Measurements from ENCODE around the gene RUNX3. TPM values are rescaled to one million over a fixed set of nuclear protein-coding genes. Genes with fewer than 3 reads are reported as not detected.

RUNX3 gene
- total and polyA plus RNA-seq, 4 donors, result 0.43 to 1.1 (median 0.88) TPM

- H3K27ac ChIP-seq (ENCODE audit: low read depth in 1 of 2, low read length in 2 of 2), result no peak overlapping the region
- 76% methylated on average over 5 of the region's 5 CpGs for WGBS
- no peak overlapping the region for H3K4me3 ChIP-seq (ENCODE audit: low read depth in 1 of 3, low read length in 3 of 3)
- no peak for DNase-seq (ENCODE audit: low spot score)
- H3K36me3 ChIP-seq (ENCODE audit: control insufficient read depth in 4 of 4, insufficient read depth in 3 of 4, low read depth in 1 of 4, low read length in 3 of 4), result no peaks in the 10 kb centered on the region
- H3K9ac ChIP-seq (ENCODE audit: low read depth in 1 of 2, low read length in 2 of 2), result no peak overlapping the region
- no peaks in the 10 kb centered on the region for H3K4me1 ChIP-seq (ENCODE audit: control insufficient read depth in 4 of 4, insufficient read depth in 4 of 4, low read length in 3 of 4)
- no peaks in the 10 kb centered on the region for H3K27me3 ChIP-seq (ENCODE audit: control insufficient read depth in 4 of 4, insufficient read depth in 4 of 4, low read length in 3 of 4)
- no peak for TF ChIP-seq REST (IDR thresholded peaks at IDR 0.05)
- no peak for TF ChIP-seq RAD21 (IDR thresholded peaks at IDR 0.05)
- no peak for TF ChIP-seq SP1 (IDR thresholded peaks at IDR 0.05)
- no peak for TF ChIP-seq ATF3 (IDR thresholded peaks at IDR 0.05)
- no peak for TF ChIP-seq RXRA (IDR thresholded peaks at IDR 0.05)
- TF ChIP-seq YY1 (IDR thresholded peaks at IDR 0.05), result no peak
- TF ChIP-seq JUND (IDR thresholded peaks at IDR 0.05), result no peak
- TF ChIP-seq, protein P1, sequence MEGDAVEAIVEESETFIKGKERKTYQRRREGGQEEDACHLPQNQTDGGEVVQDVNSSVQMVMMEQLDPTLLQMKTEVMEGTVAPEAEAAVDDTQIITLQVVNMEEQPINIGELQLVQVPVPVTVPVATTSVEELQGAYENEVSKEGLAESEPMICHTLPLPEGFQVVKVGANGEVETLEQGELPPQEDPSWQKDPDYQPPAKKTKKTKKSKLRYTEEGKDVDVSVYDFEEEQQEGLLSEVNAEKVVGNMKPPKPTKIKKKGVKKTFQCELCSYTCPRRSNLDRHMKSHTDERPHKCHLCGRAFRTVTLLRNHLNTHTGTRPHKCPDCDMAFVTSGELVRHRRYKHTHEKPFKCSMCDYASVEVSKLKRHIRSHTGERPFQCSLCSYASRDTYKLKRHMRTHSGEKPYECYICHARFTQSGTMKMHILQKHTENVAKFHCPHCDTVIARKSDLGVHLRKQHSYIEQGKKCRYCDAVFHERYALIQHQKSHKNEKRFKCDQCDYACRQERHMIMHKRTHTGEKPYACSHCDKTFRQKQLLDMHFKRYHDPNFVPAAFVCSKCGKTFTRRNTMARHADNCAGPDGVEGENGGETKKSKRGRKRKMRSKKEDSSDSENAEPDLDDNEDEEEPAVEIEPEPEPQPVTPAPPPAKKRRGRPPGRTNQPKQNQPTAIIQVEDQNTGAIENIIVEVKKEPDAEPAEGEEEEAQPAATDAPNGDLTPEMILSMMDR (IDR thresholded peaks at IDR 0.05; ENCODE audit: low read depth, low read length, missing input control), result no peak
- no peak for TF ChIP-seq TAF1 (conservative IDR thresholded peaks at IDR 0.05)
- no peak for TF ChIP-seq HNF4G (IDR thresholded peaks at IDR 0.05)
- no peak for TF ChIP-seq FOXA1 (IDR thresholded peaks at IDR 0.05)
- TF ChIP-seq, protein P2, sequence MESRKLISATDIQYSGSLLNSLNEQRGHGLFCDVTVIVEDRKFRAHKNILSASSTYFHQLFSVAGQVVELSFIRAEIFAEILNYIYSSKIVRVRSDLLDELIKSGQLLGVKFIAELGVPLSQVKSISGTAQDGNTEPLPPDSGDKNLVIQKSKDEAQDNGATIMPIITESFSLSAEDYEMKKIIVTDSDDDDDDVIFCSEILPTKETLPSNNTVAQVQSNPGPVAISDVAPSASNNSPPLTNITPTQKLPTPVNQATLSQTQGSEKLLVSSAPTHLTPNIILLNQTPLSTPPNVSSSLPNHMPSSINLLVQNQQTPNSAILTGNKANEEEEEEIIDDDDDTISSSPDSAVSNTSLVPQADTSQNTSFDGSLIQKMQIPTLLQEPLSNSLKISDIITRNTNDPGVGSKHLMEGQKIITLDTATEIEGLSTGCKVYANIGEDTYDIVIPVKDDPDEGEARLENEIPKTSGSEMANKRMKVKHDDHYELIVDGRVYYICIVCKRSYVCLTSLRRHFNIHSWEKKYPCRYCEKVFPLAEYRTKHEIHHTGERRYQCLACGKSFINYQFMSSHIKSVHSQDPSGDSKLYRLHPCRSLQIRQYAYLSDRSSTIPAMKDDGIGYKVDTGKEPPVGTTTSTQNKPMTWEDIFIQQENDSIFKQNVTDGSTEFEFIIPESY (IDR thresholded peaks at IDR 0.05), result no peak
- no peak for TF ChIP-seq MAX (IDR thresholded peaks at IDR 0.05)
- no peak for TF ChIP-seq EGR1 (IDR thresholded peaks at IDR 0.05; ENCODE audit: low read depth in 2 of 2)
- no peak for TF ChIP-seq NR2F2 (IDR thresholded peaks at IDR 0.05)
- TF ChIP-seq GABPA (IDR thresholded peaks at IDR 0.05 in 1 of 2, conservative IDR thresholded peaks at IDR 0.05 in 1 of 2), result no peak
- no peak for TF ChIP-seq FOXA2 (IDR thresholded peaks at IDR 0.05)
- TF ChIP-seq HNF4A (conservative IDR thresholded peaks at IDR 0.05), result no peak
- H3K9me3 ChIP-seq (ENCODE audit: control insufficient read depth in 4 of 4, low read length in 3 of 4), result no peaks in the 10 kb centered on the region
Observed at GRCh38 chr1:24955161-24955560, 25.1 kb upstream of the RUNX3 start.
